ENCODE results near the gene ITIH4. TPM values are rescaled to one million over a fixed set of nuclear protein-coding genes. Genes with fewer than 3 reads are reported as not detected.

The ITIH4 gene
- total RNA-seq, 2 donors from 2014 or later = 6.0 to 6.2 TPM

- Mint-ChIP-seq H3K4me1 (no peaks in the 10 kb centered on the region), H3K27ac (no peak overlapping the region), H3K9me3 (no peaks in the 10 kb centered on the region), H3K36me3 (ENCODE audit: low read depth) (peaks cover 6% of the 10 kb centered on the region), H3K27me3 (ENCODE audit: insufficient read depth) (no peaks in the 10 kb centered on the region), H3K4me3 (no peak overlapping the region)
- H3K9ac ChIP-seq (ENCODE audit: extremely low read depth, low read length, poor library complexity, severe bottlenecking) = no peak overlapping the region
- H3K36me3 ChIP-seq (ENCODE audit: control insufficient read depth, insufficient read depth, low read length) = peaks cover 13% of the 10 kb centered on the region
- no peak for TF ChIP-seq CTCF (conservative IDR thresholded peaks at IDR 0.05)
- H3K9me3 ChIP-seq (ENCODE audit: control insufficient read depth, low read length) = no peaks in the 10 kb centered on the region
- no peaks in the 10 kb centered on the region for H3K4me1 ChIP-seq (ENCODE audit: control insufficient read depth, insufficient read depth, low read length)
- no peak overlapping the region for H3K4me3 ChIP-seq (ENCODE audit: low read length)
- no peak for DNase-seq
- H3K27ac ChIP-seq (ENCODE audit: low read depth, low read length) = no peak overlapping the region
- whole genome bisulfite sequencing, 2 experiments (ENCODE audit: insufficient coverage in 1 of 2, insufficient read length in 1 of 2) = 94 to 100% methylated on average over 1 to 2 of the region's 2 CpGs
- H3K27me3 ChIP-seq (ENCODE audit: control insufficient read depth, insufficient read depth, low read length, poor library complexity, severe bottlenecking) = no peaks in the 10 kb centered on the region
Observed at GRCh38 chr3:52854013-52854412, 23.5 kb upstream of the ITIH4 start.

- peaks cover 18% of the 10 kb centered on the region for H3K36me3 ChIP-seq (ENCODE audit: control insufficient read depth, insufficient read depth, low read length)
- Mint-ChIP-seq H3K27ac (no peak overlapping the region), H3K4me1 (no peaks in the 10 kb centered on the region), H3K4me3 (no peak overlapping the region), H3K9me3 (no peaks in the 10 kb centered on the region), H3K27me3 (ENCODE audit: insufficient read depth) (no peaks in the 10 kb centered on the region), H3K36me3 (ENCODE audit: low read depth) (peaks cover 18% of the 10 kb centered on the region)
- H3K4me3 ChIP-seq (ENCODE audit: low read length) = no peak overlapping the region
- no peaks in the 10 kb centered on the region for H3K4me1 ChIP-seq (ENCODE audit: control insufficient read depth, insufficient read depth, low read length)
- no peaks in the 10 kb centered on the region for H3K9me3 ChIP-seq (ENCODE audit: control insufficient read depth, low read length)
- H3K27ac ChIP-seq (ENCODE audit: low read depth, low read length) = no peak overlapping the region
- TF ChIP-seq CTCF (conservative IDR thresholded peaks at IDR 0.05) = no peak
- H3K27me3 ChIP-seq (ENCODE audit: control insufficient read depth, insufficient read depth, low read length, poor library complexity, severe bottlenecking) = no peaks in the 10 kb centered on the region
- no peak overlapping the region for H3K9ac ChIP-seq (ENCODE audit: extremely low read depth, low read length, poor library complexity, severe bottlenecking)
- DNase-seq = no peak
- WGBS, 2 experiments (ENCODE audit: insufficient coverage in 1 of 2, insufficient read length in 1 of 2) = 86 to 93% methylated on average over 2 of the region's 2 CpGs
Observed at GRCh38 chr3:52852419-52852818, 21.9 kb upstream of the ITIH4 start.

GRCh38 chr3:52851348-52851747 lies 20.9 kb upstream of the ITIH4 start:
- Histone ChIP-seq H3K9me3 (ENCODE audit: control insufficient read depth, low read length) (no peaks in the 10 kb centered on the region), H3K4me3 (ENCODE audit: low read length) (no peak overlapping the region), H3K27me3 (ENCODE audit: control insufficient read depth, insufficient read depth, low read length, poor library complexity, severe bottlenecking) (no peaks in the 10 kb centered on the region), H3K27ac (ENCODE audit: low read depth, low read length) (no peak overlapping the region), H3K9ac (ENCODE audit: extremely low read depth, low read length, poor library complexity, severe bottlenecking) (no peak overlapping the region), H3K36me3 (ENCODE audit: control insufficient read depth, insufficient read depth, low read length) (peaks cover 18% of the 10 kb centered on the region), H3K4me1 (ENCODE audit: control insufficient read depth, insufficient read depth, low read length) (no peaks in the 10 kb centered on the region)
- Mint-ChIP-seq H3K27me3 (ENCODE audit: insufficient read depth) (no peaks in the 10 kb centered on the region), H3K9me3 (no peaks in the 10 kb centered on the region), H3K4me1 (no peaks in the 10 kb centered on the region), H3K36me3 (ENCODE audit: low read depth) (peaks cover 19% of the 10 kb centered on the region), H3K4me3 (no peak overlapping the region), H3K27ac (no peak overlapping the region)
- peak; percentile 90 for DNase-seq
- TF ChIP-seq CTCF (conservative IDR thresholded peaks at IDR 0.05) = peak; percentile 87
- WGBS, 2 experiments (ENCODE audit: insufficient coverage in 1 of 2, insufficient read length in 1 of 2) = 72 to 76% methylated on average over 2 to 3 of the region's 3 CpGs
